GM19438 (cell line): ENCODE results near the gene HES3.

Experiments used
- ATAC-seq: cut with Tn5 transposase; IDR thresholded peaks from one replicate; pipeline ENCODE4 v1.9.1; 2021; ENCODE audit warnings: low read depth; ENCODE audit not compliant: unreplicated experiment

Gene HES3

DNA sequence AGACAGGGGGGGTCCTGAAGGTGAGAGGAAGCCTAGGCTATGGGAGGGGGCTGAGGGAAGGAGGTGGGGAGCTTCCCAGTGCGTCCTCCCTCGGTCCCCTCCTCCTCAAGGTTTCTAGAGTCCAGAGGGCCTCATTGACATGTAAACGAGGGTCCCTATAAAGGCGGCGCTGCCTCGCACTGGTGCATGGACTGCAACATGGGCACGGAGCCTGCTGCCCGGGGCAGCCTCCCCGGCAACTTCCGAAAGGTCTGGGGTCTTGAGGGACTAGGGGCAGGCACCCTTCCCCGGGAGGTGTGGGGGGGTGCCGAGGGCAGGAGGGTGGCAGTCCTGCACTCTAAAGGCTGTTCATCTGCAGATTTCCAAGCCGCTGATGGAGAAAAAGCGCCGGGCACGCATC is at the start of gene HES3:
Gene HES3 (plus strand): TSS at position 187 of the 400 bp plus-strand sequence. CDS start 187 bp downstream, at position 374.
- ATAC-seq: no peak

- no peak for ATAC-seq
Measured at GRCh38 chr1:6197746-6198427, 46.1 kb upstream of the HES3 start.

DNA sequence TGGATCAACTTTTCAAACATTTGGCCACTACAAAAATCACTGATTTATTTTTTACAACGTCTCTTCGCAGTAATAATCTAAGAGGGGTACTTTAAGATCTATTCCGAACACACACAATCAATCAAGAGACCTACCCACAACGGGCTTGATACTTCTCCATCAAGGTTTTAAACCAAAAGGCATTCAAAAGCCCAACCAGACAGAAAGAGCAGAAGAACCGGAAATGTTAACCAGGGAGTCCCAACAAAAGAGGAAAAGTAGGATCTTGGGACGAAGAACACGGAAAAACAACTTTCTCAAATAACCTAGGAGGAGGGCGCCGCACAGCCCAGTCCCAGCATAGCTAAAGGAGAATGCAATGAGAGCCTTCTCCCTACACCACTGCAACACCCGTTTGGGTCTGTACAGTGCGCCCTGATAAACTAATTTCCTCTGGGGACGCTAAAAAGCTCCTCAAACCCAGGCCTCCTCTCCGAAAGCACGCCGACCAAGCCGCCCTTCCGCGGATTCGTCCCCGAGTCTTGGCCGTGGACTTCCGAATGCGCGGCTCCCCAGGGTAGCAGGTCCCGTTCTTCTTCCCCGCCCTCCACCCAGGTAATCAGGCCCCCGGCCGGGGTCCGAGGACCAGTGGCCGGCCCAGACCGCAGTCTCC is 45.2 kb upstream of the HES3 start:
- ATAC-seq: peak; percentile 34

GRCh38 chr1:6199298-6200187 is 44.4 kb upstream of the HES3 start, which contains the start of gene RPL22:
Gene RPL22 (minus strand): TSS chr1:6199595. CDS start chr1:6199573, 22 bp downstream.
- ATAC-seq: peak; percentile 87

GRCh38 chr1:6200188-6200809 is 43.7 kb upstream of the HES3 start:
- no peak for ATAC-seq

DNA sequence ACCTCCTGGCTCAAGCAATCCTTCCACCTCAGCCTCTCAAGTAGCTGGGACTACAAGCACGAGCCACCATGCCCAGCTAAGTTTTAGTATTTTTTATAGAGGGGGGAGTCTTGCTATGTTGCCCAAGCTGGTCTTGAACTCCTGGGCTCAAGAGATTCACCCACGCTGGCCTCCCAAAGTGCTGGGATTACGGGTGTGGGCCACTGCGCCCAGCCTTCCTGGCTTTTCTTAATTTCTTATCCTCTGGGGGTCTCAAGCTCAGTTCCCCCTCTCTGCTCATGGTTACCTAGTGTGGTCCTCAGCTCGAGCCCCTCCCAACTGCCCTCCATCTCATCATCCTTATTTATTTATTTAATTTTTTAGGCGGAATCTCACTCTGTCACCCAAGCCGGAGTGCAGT is 41.7 kb upstream of the HES3 start:
- ATAC-seq: no peak

GRCh38 chr1:6205849-6206519 is 38.0 kb upstream of the HES3 start, which contains the start of gene RNF207:
Gene RNF207 (plus strand): TSS chr1:6206119. CDS start chr1:6206536, 417 bp downstream.
- ATAC-seq: peak; percentile 51

DNA sequence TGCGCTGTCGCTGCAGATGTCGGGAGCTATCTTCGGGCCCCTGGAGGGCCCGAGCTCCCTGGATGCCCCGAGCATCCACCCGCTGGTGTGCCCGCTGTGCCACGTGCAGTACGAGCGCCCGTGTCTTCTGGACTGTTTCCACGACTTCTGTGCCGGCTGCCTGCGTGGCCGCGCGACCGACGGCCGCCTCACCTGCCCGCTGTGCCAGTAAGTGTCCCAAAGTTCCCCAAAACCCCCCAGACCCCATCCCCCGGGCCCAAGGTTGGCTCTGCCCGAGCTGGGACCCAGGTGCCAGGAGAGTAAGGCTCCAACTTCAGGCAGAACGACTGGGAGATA is 37.5 kb upstream of the HES3 start:
- no peak for ATAC-seq

DNA sequence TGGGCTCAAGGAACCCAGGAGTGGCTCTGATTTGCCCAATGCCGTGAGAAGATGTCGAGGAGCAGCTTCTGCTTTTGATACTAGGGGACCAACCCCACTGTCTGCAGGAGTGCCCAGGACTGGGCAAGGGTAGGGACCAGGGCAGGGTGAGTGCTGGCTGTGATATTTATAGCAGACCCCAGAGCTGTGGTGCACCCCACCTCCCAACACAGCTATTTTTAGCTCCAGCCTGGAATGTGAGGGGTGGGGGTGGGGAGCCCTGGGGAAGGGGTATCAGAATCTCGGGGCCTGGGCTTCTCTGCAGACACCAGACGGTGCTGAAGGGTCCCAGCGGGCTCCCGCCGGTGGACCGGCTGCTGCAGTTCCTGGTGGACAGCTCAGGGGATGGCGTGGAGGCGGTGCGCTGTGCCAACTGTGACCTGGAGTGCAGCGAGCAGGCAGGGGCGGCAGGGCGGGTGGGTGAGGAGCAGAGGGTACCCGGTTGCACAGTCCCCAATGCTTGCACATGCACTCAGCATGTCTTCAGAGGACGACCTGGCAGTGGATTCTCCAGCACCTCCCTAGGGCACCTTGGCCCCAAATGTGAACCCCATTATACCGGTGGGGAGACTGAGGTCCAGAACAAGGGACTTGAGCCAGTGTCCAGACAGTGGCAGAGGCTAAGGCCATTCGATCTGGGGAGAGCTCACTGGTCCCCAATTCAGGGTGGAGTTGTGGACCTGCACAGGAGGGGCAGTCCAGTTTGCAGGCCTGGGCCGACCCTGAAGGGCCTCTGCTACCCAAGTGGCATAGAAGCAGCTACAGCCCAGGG is 36.7 kb upstream of the HES3 start:
- ATAC-seq: no peak

DNA sequence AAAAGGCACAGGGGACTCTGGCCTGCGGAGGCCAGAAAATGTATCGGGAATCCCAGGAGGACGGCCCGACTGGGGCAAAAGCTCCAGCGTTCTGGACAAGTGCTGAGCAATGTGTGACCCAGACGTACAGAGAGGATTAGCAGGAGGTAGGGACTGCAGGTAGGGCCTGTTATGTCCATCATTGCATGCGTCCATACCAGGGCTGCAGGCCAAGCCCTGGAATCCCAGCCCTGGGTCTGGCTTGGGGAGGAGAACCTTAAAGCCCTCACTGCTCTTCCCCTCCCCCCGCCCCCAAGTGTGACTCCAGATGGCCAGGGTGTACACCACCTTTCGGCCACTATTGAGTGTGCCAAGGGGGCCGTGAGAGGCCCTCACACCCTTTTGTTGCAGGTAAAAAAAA is 36.1 kb upstream of the HES3 start:
- no peak for ATAC-seq

- no peak for ATAC-seq
Measured at GRCh38 chr1:6208723-6209660, 35.0 kb upstream of the HES3 start.

- no peak for ATAC-seq
Measured at GRCh38 chr1:6209661-6210580, 34.1 kb upstream of the HES3 start.

DNA sequence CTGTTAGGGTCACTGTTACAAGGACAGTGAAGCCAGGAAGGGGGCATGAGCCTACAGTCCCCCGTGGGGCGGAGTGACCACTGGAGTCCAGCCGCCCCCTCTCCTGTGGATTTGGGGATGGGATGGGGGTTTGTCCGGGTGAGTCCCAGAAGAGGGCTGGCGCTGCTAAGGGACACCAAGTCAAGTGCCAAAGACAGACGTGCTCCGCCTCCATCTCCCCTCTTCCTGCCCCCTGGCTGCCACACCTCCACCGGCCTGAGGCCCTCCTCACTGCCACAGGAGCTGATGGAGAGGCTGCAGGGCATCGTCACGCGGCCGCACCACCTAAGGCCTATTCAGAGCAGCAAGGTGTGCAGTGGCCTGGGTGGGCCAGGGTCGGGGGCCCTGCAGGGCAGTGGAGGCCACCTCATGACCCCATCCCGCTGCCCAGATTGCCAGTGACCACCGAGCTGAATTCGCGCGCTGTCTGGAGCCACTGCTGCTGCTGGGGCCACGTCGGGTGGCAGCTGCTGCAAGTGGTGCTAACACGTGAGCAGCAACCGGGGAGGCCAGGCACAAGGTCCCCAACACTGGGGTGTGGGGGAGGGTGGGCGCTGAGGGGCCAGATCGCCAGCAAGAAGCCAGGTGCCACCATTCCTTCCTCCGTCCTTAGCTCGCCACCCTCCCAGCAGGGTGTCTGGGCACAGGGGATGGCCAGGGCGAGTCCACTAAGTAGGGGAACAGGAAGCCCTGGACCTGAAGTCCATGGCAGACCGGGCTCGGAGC is 33.2 kb upstream of the HES3 start:
- ATAC-seq: no peak

- ATAC-seq: no peak
Measured at GRCh38 chr1:6211731-6212130, 32.2 kb upstream of the HES3 start.

DNA sequence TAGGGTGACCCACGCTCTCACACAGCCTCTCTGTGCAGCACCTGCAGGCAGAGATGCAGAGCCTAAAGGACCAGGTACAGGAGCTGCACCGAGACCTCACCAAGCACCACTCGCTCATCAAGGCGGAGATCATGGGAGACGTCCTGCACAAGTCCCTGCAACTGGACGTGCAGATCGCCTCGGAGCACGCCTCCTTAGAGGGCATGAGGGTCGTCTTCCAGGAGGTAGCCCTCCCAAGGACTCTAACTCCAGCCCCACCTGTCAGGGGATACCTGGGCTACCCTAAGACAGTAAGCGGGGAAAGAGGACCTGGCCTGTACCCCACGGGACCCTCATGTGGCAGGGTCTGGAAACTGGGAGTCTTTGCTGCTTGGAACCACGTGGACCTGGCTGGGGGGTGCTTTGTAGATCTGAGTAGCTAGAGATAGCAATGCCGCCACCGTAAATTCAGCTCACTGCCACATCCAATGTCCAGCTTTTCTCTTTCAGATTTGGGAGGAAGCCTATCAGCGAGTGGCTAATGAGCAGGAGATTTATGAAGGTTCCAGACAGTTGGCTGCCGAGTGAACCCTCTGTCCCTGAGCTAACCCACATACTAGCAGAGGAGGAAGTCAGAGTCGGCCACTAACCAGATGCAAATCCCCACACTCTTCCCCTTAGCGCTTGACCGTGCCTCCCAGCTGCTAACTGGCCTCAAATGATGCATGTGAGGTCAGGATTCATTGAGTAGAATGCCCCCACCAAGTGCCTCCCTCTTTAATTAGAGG is 31.6 kb upstream of the HES3 start:
- ATAC-seq: no peak
